AG10803 (cell line): Measurements from ENCODE around the gene DIAPH1.
A peak's percentile ranks its signal among the peaks of the same experiment; 100 is the strongest.

Source experiments
- DNase-seq: peaks from one replicate; pipeline ENCODE4 v3.0.0; 2010; ENCODE audit warnings: low read depth
- H3K4me3 ChIP-seq: 2 replicates; pipeline ENCODE4 v1.5.1; 2011; ENCODE audit warnings: mild to moderate bottlenecking, low read length, control low read depth
- CTCF ChIP-seq: conservative IDR thresholded peaks from 2 replicates; pipeline ENCODE4 v1.5.1; 2011; ENCODE audit warnings: mild to moderate bottlenecking, low read length, control low read depth, inconsistent platforms

DIAPH1 gene

GRCh38 chr5:141618804-141619554 lies at the start of gene DIAPH1:
Gene DIAPH1 (minus strand): TSS chr5:141619000. CDS start chr5:141618914, 86 bp downstream.
- H3K4me3 ChIP-seq, result peak within 1 kb of the TSS; percentile 71
- peak; percentile 86 for TF ChIP-seq CTCF
- peak; percentile 93 for DNase-seq

- H3K4me3 ChIP-seq, result no peak overlapping the region
Measured at GRCh38 chr5:141665995-141666940, 47.5 kb upstream of the DIAPH1 start.

GRCh38 chr5:141664733-141665461 lies 46.1 kb upstream of the DIAPH1 start:
- peak; percentile 59 for DNase-seq
- no peak overlapping the region for H3K4me3 ChIP-seq
- peak; percentile 91 for TF ChIP-seq CTCF

More at GRCh38 chr5:141665995-141666940, 47.5 kb upstream of the DIAPH1 start:
- DNase-seq, result no peak
- no peak for TF ChIP-seq CTCF

- no peak for TF ChIP-seq CTCF
- H3K4me3 ChIP-seq, result no peak overlapping the region
- DNase-seq, result no peak
Measured at GRCh38 chr5:141663506-141663905, 44.7 kb upstream of the DIAPH1 start.

- no peak for TF ChIP-seq CTCF
- no peak for DNase-seq
- H3K4me3 ChIP-seq, result no peak overlapping the region
Measured at GRCh38 chr5:141662028-141662427, 43.2 kb upstream of the DIAPH1 start.

GRCh38 chr5:141657937-141658545 lies 39.2 kb upstream of the DIAPH1 start:
- no peak for TF ChIP-seq CTCF
- peak; percentile 86 for DNase-seq
- H3K4me3 ChIP-seq, result no peak overlapping the region
